HEK293 (cell line): ENCODE results near the gene SLC32A1.

Experiments
- CTCF ChIA-PET: fragments of 350-600 bp; formaldehyde crosslinking; extraction: SDS; loops from one replicate; lab custom pipeline; 2021; ENCODE audit warnings: antibody characterized with exemption; lab: Yijun Ruan, JAX
- POLR2A ChIA-PET: fragments of 300-600 bp; formaldehyde crosslinking; extraction: SDS; loops from one replicate; lab custom pipeline; 2020; ENCODE audit warnings: antibody characterized with exemption, inconsistent platforms; lab: Yijun Ruan, JAX
- H3K27ac ChIP-seq: fragments of 200-500 bp; sonication (Bioruptor generic); 2 replicates; pipeline ENCODE4 v1.5.1; 2014; ENCODE audit warnings: low read depth, low read length, control low read depth, inconsistent platforms; ENCODE audit errors: extremely low read depth
- H3K36me3 ChIP-seq, 2 experiments: fragments of 200-500 bp in 1 of 2; sonication (Bioruptor generic) in 1 of 2; 1 replicate in 1 of 2; 2 replicates in 1 of 2; pipeline ENCODE4 v1.5.1; 2014 to 2017; ENCODE audit warnings: inconsistent platforms in 2 of 2, low read length in 2 of 2; ENCODE audit not compliant: control insufficient read depth in 2 of 2, insufficient read depth in 1 of 2
- H3K4me1 ChIP-seq: fragments of 200-500 bp; sonication (Bioruptor generic); 2 replicates; pipeline ENCODE4 v1.5.1; 2014; ENCODE audit warnings: mild to moderate bottlenecking, low read length, inconsistent platforms; ENCODE audit not compliant: control insufficient read depth, insufficient read depth
- H3K4me3 ChIP-seq: 2 replicates; pipeline ENCODE4 v1.5.1; 2011; ENCODE audit warnings: low read depth, mild to moderate bottlenecking, control low read depth, low read length, moderate library complexity
- H3K9me3 ChIP-seq: fragments of 200-500 bp; sonication (Bioruptor generic); 2 replicates; pipeline ENCODE4 v1.5.1; 2014; ENCODE audit warnings: low read depth, low read length, inconsistent platforms; ENCODE audit not compliant: control insufficient read depth, insufficient read depth
- CTCF ChIP-seq: fragments of 450-650 bp; formaldehyde crosslinking; IDR thresholded peaks from 2 replicates; pipeline ENCODE4 v1.5.1; 2016; ENCODE audit warnings: missing biosample characterization, missing genetic modification characterization
- INSM2 ChIP-seq: fragments of 450-650 bp; formaldehyde crosslinking; IDR thresholded peaks from 2 replicates; pipeline ENCODE4 v1.5.1; 2016; ENCODE audit warnings: missing biosample characterization, missing genetic modification characterization
- KLF17 ChIP-seq: fragments of 450-650 bp; formaldehyde crosslinking; IDR thresholded peaks from 2 replicates; pipeline ENCODE4 v1.5.1; 2016; ENCODE audit warnings: missing biosample characterization, missing genetic modification characterization
- MEIS1 ChIP-seq: sonication (generic); formaldehyde crosslinking; IDR thresholded peaks from 2 replicates; pipeline ENCODE4 v1.8.1; 2022; ENCODE audit warnings: missing genetic modification reagents, mild to moderate bottlenecking, borderline replicate concordance
- PRDM2 ChIP-seq: fragments of 450-650 bp; formaldehyde crosslinking; IDR thresholded peaks from 2 replicates; pipeline ENCODE4 v1.5.1; 2016; ENCODE audit warnings: missing biosample characterization, missing genetic modification characterization, borderline replicate concordance
- ZBTB8A ChIP-seq: fragments of 450-650 bp; formaldehyde crosslinking; IDR thresholded peaks from 2 replicates; pipeline ENCODE4 v1.5.1; 2016; ENCODE audit warnings: missing biosample characterization, missing genetic modification characterization
- ZFP37 ChIP-seq: fragments of 450-650 bp; formaldehyde crosslinking; IDR thresholded peaks from 2 replicates; pipeline ENCODE4 v1.5.1; 2016; ENCODE audit warnings: missing biosample characterization, missing genetic modification characterization
- ZNF10 ChIP-seq: fragments of 450-650 bp; formaldehyde crosslinking; IDR thresholded peaks from 2 replicates; pipeline ENCODE4 v1.5.1; 2017; ENCODE audit warnings: missing biosample characterization, missing genetic modification characterization
- ZNF221 ChIP-seq: fragments of 450-650 bp; formaldehyde crosslinking; IDR thresholded peaks from 2 replicates; pipeline ENCODE4 v1.5.1; 2017; ENCODE audit warnings: missing biosample characterization, missing genetic modification characterization, borderline replicate concordance
- ZNF23 ChIP-seq: fragments of 450-650 bp; formaldehyde crosslinking; IDR thresholded peaks from 2 replicates; pipeline ENCODE4 v1.5.1; 2016; ENCODE audit warnings: missing biosample characterization, missing genetic modification characterization, borderline replicate concordance
- ZNF362 ChIP-seq: fragments of 450-650 bp; formaldehyde crosslinking; IDR thresholded peaks from 2 replicates; pipeline ENCODE4 v1.5.1; 2016; ENCODE audit warnings: missing biosample characterization, missing genetic modification characterization
- ZNF404 ChIP-seq: fragments of 450-650 bp; formaldehyde crosslinking; IDR thresholded peaks from 2 replicates; pipeline ENCODE4 v1.5.1; 2017; ENCODE audit warnings: missing biosample characterization, missing genetic modification characterization
- ZNF843 ChIP-seq: fragments of 450-650 bp; formaldehyde crosslinking; IDR thresholded peaks from 2 replicates; pipeline ENCODE4 v1.5.1; 2016; ENCODE audit warnings: missing biosample characterization, missing genetic modification characterization
- ZSCAN30 ChIP-seq: fragments of 450-650 bp; IDR thresholded peaks from 2 replicates; pipeline ENCODE4 v1.5.1; 2018; ENCODE audit warnings: missing biosample characterization, mild to moderate bottlenecking, missing genetic modification characterization, moderate library complexity

The SLC32A1 gene

GRCh38 chr20:38755324-38755910 lies 31.1 kb downstream of the SLC32A1 start:
- H3K27ac ChIP-seq = no peak overlapping the region
- H3K4me1 ChIP-seq = no peaks in the 10 kb centered on the region
- ChIA-PET CTCF (interaction anchor here (0.9 to 8.3 kb wide), 6 partner anchors 11 to 149 kb away, joined by 3 to 116 read pairs (median 4); no protein-coding TSS in a partner anchor), POLR2A (no interaction called here)
- H3K36me3 ChIP-seq = peaks cover 3 to 62% of the 10 kb centered on the region in 2 experiments
- no peak overlapping the region for H3K4me3 ChIP-seq
- TF ChIP-seq ZNF362 (tag by site-specific recombination) (no peak), INSM2 (no peak), MEIS1 (no peak), ZNF843 (no peak), KLF17 (tag by site-specific recombination) (no peak)
- no peaks in the 10 kb centered on the region for H3K9me3 ChIP-seq

DNA sequence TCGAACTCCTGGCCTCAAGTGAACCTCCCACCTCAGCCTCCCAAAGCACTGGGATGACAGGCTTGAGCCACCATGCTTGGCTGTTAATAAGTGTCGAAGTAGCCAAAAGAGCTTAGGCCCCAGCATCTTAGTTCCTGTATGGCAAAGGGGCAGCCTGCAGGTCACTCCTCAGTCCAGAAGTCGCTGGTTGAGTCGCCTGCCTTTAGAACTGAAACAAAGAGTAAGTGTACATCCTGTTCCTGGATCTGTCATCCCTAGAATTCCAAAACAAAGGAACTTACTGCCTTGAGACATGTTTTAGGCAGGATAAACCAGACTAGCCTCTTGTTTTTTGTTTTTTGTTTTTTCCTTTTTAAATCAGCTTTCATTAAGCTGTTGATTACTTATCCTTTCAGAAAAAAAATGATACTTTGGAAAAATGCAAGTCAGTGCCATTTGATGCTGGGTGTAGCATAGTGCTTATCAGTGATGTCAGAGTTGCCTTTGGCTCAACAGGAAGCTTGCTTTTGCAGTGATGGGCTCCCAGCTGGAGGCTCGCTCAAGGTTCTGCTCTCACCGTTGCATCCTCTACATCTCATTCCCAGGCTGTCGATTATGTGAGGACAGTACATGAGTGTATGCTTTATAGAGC lies 33.0 kb downstream of the SLC32A1 start:
- Histone ChIP-seq H3K36me3 (peaks cover 3 to 70% of the 10 kb centered on the region in 2 experiments), H3K4me1 (no peaks in the 10 kb centered on the region), H3K4me3 (no peak overlapping the region), H3K27ac (no peak overlapping the region), H3K9me3 (no peaks in the 10 kb centered on the region)
- ChIA-PET CTCF (interaction anchor here (0.6 to 1.7 kb wide), 3 partner anchors 108 to 232 kb away, joined by 3 to 5 read pairs (median 3); no protein-coding TSS in a partner anchor), POLR2A (no interaction called here)
- no peak for TF ChIP-seq ZNF404 (tag by site-specific recombination)
- TF ChIP-seq CTCF (tag by site-specific recombination) = no peak
- TF ChIP-seq ZNF221 (tag by site-specific recombination) = no peak
- TF ChIP-seq ZNF23 (tag by site-specific recombination) = no peak
- TF ChIP-seq ZNF10 (tag by site-specific recombination) = no peak
- TF ChIP-seq ZSCAN30 (tag by site-specific recombination) = no peak
- TF ChIP-seq ZBTB8A (tag by site-specific recombination) = no peak

GRCh38 chr20:38759106-38759505 lies 34.8 kb downstream of the SLC32A1 start:
- Histone ChIP-seq H3K4me1 (no peaks in the 10 kb centered on the region), H3K36me3 (peaks cover 0 to 78% of the 10 kb centered on the region in 2 experiments; a peak in 2 of 3 replicates)
- CTCF ChIA-PET = interaction anchor here (0.6 to 1.1 kb wide), 3 partner anchors 23 to 538 kb away, joined by 3 to 4 read pairs (median 3); no protein-coding TSS in a partner anchor
- TF ChIP-seq PRDM2 = no peak
- no peak for TF ChIP-seq ZFP37 (tag by site-specific recombination)
- no peak for TF ChIP-seq CTCF (tag by site-specific recombination)

More at GRCh38 chr20:38759106-38759505, 34.8 kb downstream of the SLC32A1 start:
- Histone ChIP-seq H3K4me3 (no peak overlapping the region), H3K27ac (no peak overlapping the region), H3K9me3 (no peaks in the 10 kb centered on the region)
- POLR2A ChIA-PET = no interaction called here
